Neural cell (in vitro differentiated cells): Measurements from ENCODE around the gene MFSD6L. TPM values are rescaled to one million over a fixed set of nuclear protein-coding genes. Genes with fewer than 3 reads are reported as not detected.

ENCODE experiments used
- H2AFZ ChIP-seq: fragments of 200-600, 300-800 bp; sonication (generic), shearing (Covaris generic); 2 replicates; pipeline ENCODE4 v1.6.0; 2014; ENCODE audit warnings: low read depth, mild to moderate bottlenecking, antibody characterized with exemption, low read length, moderate library complexity
- H3F3A ChIP-seq: fragments of 200-600 bp; shearing (Covaris generic); 2 replicates; pipeline ENCODE4 v1.6.1; 2016; ENCODE audit warnings: mild to moderate bottlenecking, moderate library complexity, mixed read lengths, antibody characterized with exemption, low read length; ENCODE audit not compliant: insufficient read depth, poor library complexity, severe bottlenecking
- H3K27ac ChIP-seq: fragments of 200-600, 300-800 bp; sonication (generic), shearing (Covaris generic); 2 replicates; pipeline ENCODE4 v1.5.1; 2014; ENCODE audit warnings: mild to moderate bottlenecking, low read length, moderate library complexity
- H3K27me3 ChIP-seq: fragments of 300-800, 200-600 bp; sonication (generic), shearing (Covaris generic); 2 replicates; pipeline ENCODE4 v1.6.0; 2014; ENCODE audit warnings: mild to moderate bottlenecking, low read depth, low read length, moderate library complexity; ENCODE audit not compliant: insufficient read depth
- H3K36me3 ChIP-seq: fragments of 300-800, 200-600 bp; sonication (generic), shearing (Covaris generic); 2 replicates; pipeline ENCODE4 v1.5.1; 2014; ENCODE audit warnings: mild to moderate bottlenecking, antibody characterized with exemption, low read length, moderate library complexity; ENCODE audit not compliant: insufficient read depth
- H3K4me2 ChIP-seq: fragments of 300-800, 200-600 bp; sonication (generic), shearing (Covaris generic); 2 replicates; pipeline ENCODE4 v1.6.0; 2014; ENCODE audit warnings: mild to moderate bottlenecking, low read length
- H3K4me3 ChIP-seq: fragments of 300-800, 200-600 bp; sonication (generic), shearing (Covaris generic); 2 replicates; pipeline ENCODE4 v1.5.1; 2014; ENCODE audit warnings: mild to moderate bottlenecking, low read length, moderate library complexity
- H3K79me2 ChIP-seq: fragments of 200-600 bp; shearing (Covaris generic); replicated peaks from 2 replicates; pipeline ENCODE4 v1.6.0; 2014; ENCODE audit warnings: mild to moderate bottlenecking, low read length, moderate library complexity; ENCODE audit not compliant: insufficient read depth
- H3K9ac ChIP-seq: fragments of 300-800, 200-600 bp; sonication (generic), shearing (Covaris generic); 2 replicates; pipeline ENCODE4 v1.6.1; 2016; ENCODE audit warnings: mild to moderate bottlenecking, low read length, mixed read lengths
- H3K9me2 ChIP-seq: fragments of 200-600 bp; shearing (Covaris generic); 2 replicates; pipeline ENCODE4 v1.6.1; 2016; ENCODE audit warnings: mild to moderate bottlenecking, low read length, mixed read lengths; ENCODE audit not compliant: insufficient read depth
- H3K9me3 ChIP-seq: fragments of 200-600, 300-800 bp; sonication (generic), shearing (Covaris generic); 2 replicates; pipeline ENCODE4 v1.6.1; 2016; ENCODE audit warnings: mild to moderate bottlenecking, mixed run types, low read length, moderate library complexity, mixed read lengths
- H4K20me1 ChIP-seq: fragments of 200-600 bp; shearing (Covaris generic); 2 replicates; pipeline ENCODE4 v1.6.1; 2016; ENCODE audit warnings: mild to moderate bottlenecking, mixed run types; ENCODE audit not compliant: insufficient read depth
- CTCF ChIP-seq: fragments of 450-650 bp; IDR thresholded peaks from 2 replicates; pipeline ENCODE4 v1.5.1; 2014; ENCODE audit warnings: antibody characterized with exemption, mild to moderate bottlenecking, moderate library complexity; ENCODE audit not compliant: poor library complexity, severe bottlenecking
- EP300 ChIP-seq: fragments of 450-650 bp; conservative IDR thresholded peaks from 2 replicates; pipeline ENCODE4 v1.6.1; 2014; ENCODE audit warnings: antibody characterized with exemption, mild to moderate bottlenecking, moderate library complexity; ENCODE audit not compliant: poor library complexity, severe bottlenecking
- EZH2 ChIP-seq: fragments of 200-600, 300-800 bp; shearing (Covaris generic), sonication (generic); IDR thresholded peaks from 2 replicates; pipeline ENCODE4 v1.6.1; 2014; ENCODE audit warnings: antibody characterized with exemption, low read length, borderline replicate concordance, mild to moderate bottlenecking; ENCODE audit not compliant: insufficient read depth, poor library complexity, severe bottlenecking
- MXI1 ChIP-seq: fragments of 450-650 bp; conservative IDR thresholded peaks from 2 replicates; pipeline ENCODE4 v1.6.1; 2014; ENCODE audit warnings: antibody characterized with exemption, mild to moderate bottlenecking; ENCODE audit not compliant: poor library complexity, severe bottlenecking
- POLR2AphosphoS5 ChIP-seq: IDR thresholded peaks from 2 replicates; pipeline ENCODE4 v1.6.1; 2012
- RAD21 ChIP-seq: fragments of 450-650 bp; conservative IDR thresholded peaks from 2 replicates; pipeline ENCODE4 v1.6.1; 2014; ENCODE audit warnings: antibody characterized with exemption, mild to moderate bottlenecking, moderate library complexity
- REST ChIP-seq: IDR thresholded peaks from 2 replicates; pipeline ENCODE4 v1.6.1; 2012; ENCODE audit warnings: borderline replicate concordance
- SMC3 ChIP-seq: fragments of 450-650 bp; conservative IDR thresholded peaks from 2 replicates; pipeline ENCODE4 v1.6.1; 2014; ENCODE audit warnings: antibody characterized with exemption, mild to moderate bottlenecking, moderate library complexity; ENCODE audit not compliant: poor library complexity
- TAF1 ChIP-seq: IDR thresholded peaks from 2 replicates; pipeline ENCODE4 v1.6.1; 2012; ENCODE audit warnings: low read depth
- polyA plus RNA-seq: library from polyadenylated mRNA; depleted of rRNA; stranded (reverse); fragments of >200 nt; gene quantifications from 2 replicates; pipeline ENCODE4 v1.2.3, GENCODE V29; 2014

The MFSD6L gene
- polyA plus RNA-seq, 1 donor from 2014 or later, result not detected

- H3K36me3 ChIP-seq, result no peaks in the 10 kb centered on the region
- no peaks in the 10 kb centered on the region for H3K9me2 ChIP-seq
- no peak overlapping the region for H3K4me3 ChIP-seq
- no peaks in the 10 kb centered on the region for H3K9me3 ChIP-seq
- TF ChIP-seq MXI1 (no peak), EP300 (no peak), TAF1 (no peak), CTCF (no peak), RAD21 (no peak), SMC3 (no peak), REST (no peak), EZH2 (no peak), POLR2AphosphoS5 (no peak)
- H3K27me3 ChIP-seq, result no peaks in the 10 kb centered on the region
- no peak overlapping the region for H3K27ac ChIP-seq
- H3K4me2 ChIP-seq, result no peak overlapping the region
- no peaks in the 10 kb centered on the region for H3K79me2 ChIP-seq
- H3K9ac ChIP-seq, result no peak overlapping the region
- no peak overlapping the region for H2AFZ ChIP-seq
- H3F3A ChIP-seq, result no peaks in the 10 kb centered on the region
- H4K20me1 ChIP-seq, result no peaks in the 10 kb centered on the region
These were observed 23.4 kb upstream of the MFSD6L start for GRCh38 chr17:8822401-8823035.

GRCh38 chr17:8821446-8822105 lies 22.4 kb upstream of the MFSD6L start:
- no peak overlapping the region for H2AFZ ChIP-seq
- no peak for TF ChIP-seq EP300
- TF ChIP-seq POLR2AphosphoS5, result no peak
- no peak for TF ChIP-seq SMC3
- TF ChIP-seq TAF1, result no peak
- no peak for TF ChIP-seq RAD21
- TF ChIP-seq REST, result no peak
- no peak for TF ChIP-seq EZH2
- no peak for TF ChIP-seq CTCF
- TF ChIP-seq MXI1, result no peak
- no peak overlapping the region for H3K9ac ChIP-seq

More at GRCh38 chr17:8821446-8822105, 22.4 kb upstream of the MFSD6L start:
- H3K4me2 ChIP-seq, result no peak overlapping the region
- H3K9me2 ChIP-seq, result no peaks in the 10 kb centered on the region
- H3F3A ChIP-seq, result no peaks in the 10 kb centered on the region
- no peaks in the 10 kb centered on the region for H3K36me3 ChIP-seq
- no peaks in the 10 kb centered on the region for H3K79me2 ChIP-seq
- H3K27me3 ChIP-seq, result no peaks in the 10 kb centered on the region
- no peaks in the 10 kb centered on the region for H4K20me1 ChIP-seq
- no peaks in the 10 kb centered on the region for H3K9me3 ChIP-seq
- H3K4me3 ChIP-seq, result no peak overlapping the region
- H3K27ac ChIP-seq, result no peak overlapping the region
